Measurements from ENCODE around the gene FSTL1. TPM values are rescaled to one million over a fixed set of nuclear protein-coding genes. Genes with fewer than 3 reads are reported as not detected.

Gene FSTL1
- total and polyA plus RNA-seq, 2 donors: 27.1 to 53.5 TPM

DNA sequence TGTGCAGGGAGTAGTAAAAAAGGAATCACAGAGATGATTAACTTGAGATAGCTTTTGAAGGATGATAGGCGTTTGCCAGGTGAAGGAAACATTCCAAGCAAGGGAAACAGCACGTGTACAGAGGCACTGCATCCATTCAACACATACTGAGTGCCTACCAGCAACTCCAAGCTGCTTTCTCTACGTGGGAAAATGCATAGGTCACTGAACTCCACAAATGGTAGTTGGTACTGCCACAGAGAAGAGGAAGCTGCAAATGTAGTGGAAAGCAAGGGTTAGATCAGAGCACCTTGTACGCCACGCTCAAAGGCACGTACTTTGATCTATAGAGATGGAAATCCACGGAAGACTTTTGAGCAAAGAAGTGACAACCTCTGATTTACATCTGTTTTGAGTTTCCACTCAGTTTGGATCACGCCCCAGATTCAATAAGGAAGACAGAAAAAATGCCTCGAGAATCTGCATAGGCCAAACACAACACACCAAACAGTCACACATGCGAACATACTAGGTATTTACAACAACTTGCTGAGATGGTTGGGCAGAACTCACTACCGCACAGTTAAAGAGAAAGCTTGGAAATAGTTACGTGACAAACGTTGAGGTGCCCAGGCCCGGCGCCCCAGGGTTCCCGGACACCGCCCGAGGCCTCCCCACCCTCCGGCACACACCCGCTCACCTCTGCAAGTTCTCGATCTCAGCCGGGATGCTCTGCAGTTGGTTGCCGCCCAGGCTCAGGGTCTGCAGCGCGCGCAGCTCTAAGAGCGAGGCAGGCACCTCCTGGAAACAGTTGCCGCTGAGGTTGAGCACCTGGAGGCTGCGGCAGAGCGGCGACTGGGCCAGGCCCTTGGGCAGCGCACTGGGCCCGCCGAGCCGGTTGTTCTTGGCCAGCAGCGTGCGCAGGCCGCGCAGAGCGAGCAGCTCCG, 102.5 kb downstream of the FSTL1 start:
- Histone ChIP-seq H3K4me3 (ENCODE audit: low read length in 2 of 2) (peak overlapping the region; percentile 81 to 93), H3K36me3 (ENCODE audit: control insufficient read depth in 2 of 2, insufficient read depth in 2 of 2, low read length in 1 of 2) (peaks cover 3 to 5% of the 10 kb centered on the region in 2 donors), H3K9me3 (ENCODE audit: control insufficient read depth in 2 of 2, insufficient read depth in 1 of 2, low read length in 1 of 2) (no peaks in the 10 kb centered on the region), H3K27me3 (ENCODE audit: control insufficient read depth in 2 of 2, insufficient read depth in 1 of 2, low read length in 1 of 2) (no peaks in the 10 kb centered on the region), H3K4me1 (ENCODE audit: control insufficient read depth in 2 of 2, insufficient read depth in 2 of 2, low read length in 2 of 2) (peaks cover 3 to 14% of the 10 kb centered on the region in 2 donors), H3K27ac (ENCODE audit: low read depth in 1 of 2, low read length in 1 of 2) (peak overlapping the region; percentile 87 to 96)
- DNase-seq (ENCODE audit: low read depth in 6 of 9, low spot score in 9 of 9): peak in 8 of 9 donors; percentile 28 to 86 (median 63)
- WGBS: under 1% methylated on average over 41 of the region's 41 CpGs

DNA sequence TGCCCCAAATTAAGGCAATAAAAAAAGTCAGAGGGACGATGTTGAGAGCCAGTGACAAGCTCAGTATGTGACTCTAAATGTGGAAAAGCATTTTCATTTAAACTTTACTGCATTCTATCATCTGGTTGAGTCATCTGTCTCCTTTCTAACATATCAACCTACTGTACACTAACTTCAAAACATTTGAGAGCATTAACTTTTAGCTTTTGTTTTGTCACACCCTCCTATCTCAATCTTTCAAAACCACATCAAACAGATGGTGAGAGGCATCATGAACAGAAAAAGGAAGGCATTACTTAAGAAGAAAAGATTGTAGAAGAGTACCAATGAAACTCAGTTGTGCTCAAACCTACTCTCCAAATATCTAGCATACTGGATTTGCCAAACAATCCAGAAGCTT, 106.4 kb downstream of the FSTL1 start:
- Histone ChIP-seq H3K27me3 (ENCODE audit: control insufficient read depth in 2 of 2, insufficient read depth in 1 of 2, low read length in 1 of 2) (no peaks in the 10 kb centered on the region), H3K36me3 (ENCODE audit: control insufficient read depth in 2 of 2, insufficient read depth in 2 of 2, low read length in 1 of 2) (peaks cover 13 to 19% of the 10 kb centered on the region in 2 donors), H3K27ac (ENCODE audit: low read depth in 1 of 2, low read length in 1 of 2) (no peak overlapping the region), H3K4me3 (ENCODE audit: low read length in 2 of 2) (no peak overlapping the region), H3K9me3 (ENCODE audit: control insufficient read depth in 2 of 2, insufficient read depth in 1 of 2, low read length in 1 of 2) (peaks cover 3 to 19% of the 10 kb centered on the region in 2 donors), H3K4me1 (ENCODE audit: control insufficient read depth in 2 of 2, insufficient read depth in 2 of 2, low read length in 2 of 2) (peaks cover 3 to 9% of the 10 kb centered on the region in 2 donors)
- DNase-seq (ENCODE audit: low read depth in 6 of 9, low spot score in 9 of 9): peak in 6 of 9 donors; percentile 13 to 70 (median 36)
- WGBS: 24% methylated on average over 1 of the region's 1 CpG

Other genes with a start within 250 kb of the FSTL1 start
- gene GPR156, start 165.8 kb downstream of the FSTL1 start, total RNA-seq: 0.42 TPM
- gene GPR156, start 165.8 kb downstream of the FSTL1 start, polyA plus RNA-seq: 0.11 TPM
- 14.9 TPM for gene LRRC58, start 101.6 kb downstream of the FSTL1 start, total RNA-seq
- 8.2 TPM for gene LRRC58, start 101.6 kb downstream of the FSTL1 start, polyA plus RNA-seq
- gene NDUFB4, start 145.3 kb upstream of the FSTL1 start, total RNA-seq: 154 TPM
- 199 TPM for gene NDUFB4, start 145.3 kb upstream of the FSTL1 start, polyA plus RNA-seq
- 0.38 TPM for gene HGD, start 231.2 kb upstream of the FSTL1 start, total RNA-seq
- gene HGD, start 231.2 kb upstream of the FSTL1 start, polyA plus RNA-seq: 1.9 TPM